Measurements from ENCODE around the gene SYT2.
"Not testable (repeated sequence)": the region's sequence is repeated elsewhere in the genome, so short reads cannot be mapped to it uniquely, and the experiment has no call there.

Gene SYT2

GRCh38 chr1:202547215-202547614 is 163.0 kb downstream of the SYT2 start:
- H3K27me3 ChIP-seq (ENCODE audit: insufficient read depth, low read length, poor library complexity), result no peaks in the 10 kb centered on the region
- H3K36me3 ChIP-seq (ENCODE audit: insufficient read depth, low read length), result no peaks in the 10 kb centered on the region
- H3K9me3 ChIP-seq (ENCODE audit: insufficient read depth, low read length, severe bottlenecking), result no peaks in the 10 kb centered on the region
- H3K4me1 ChIP-seq (ENCODE audit: insufficient read depth, low read length), result 0 out of 2 replicates have a peak, but pooled peaks cover 3% of the 10 kb centered on the region
- no peak for TF ChIP-seq EZH2 (IDR thresholded peaks at IDR 0.05; ENCODE audit: borderline replicate concordance, low read depth, low read length, severe bottlenecking)
- no peak for TF ChIP-seq CTCF (IDR thresholded peaks at IDR 0.05; ENCODE audit: borderline replicate concordance, extremely low read depth, low read length, poor library complexity, severe bottlenecking)
- no peak for ATAC-seq (ENCODE audit: insufficient read depth, low read depth)
- H3K79me2 ChIP-seq (ENCODE audit: insufficient read depth, low read length), result no peaks in the 10 kb centered on the region
- H2AFZ ChIP-seq (ENCODE audit: low read depth, low read length), result no peak overlapping the region
- no peak overlapping the region for H3K27ac ChIP-seq (ENCODE audit: low read length)
- H4K20me1 ChIP-seq (ENCODE audit: insufficient read depth, low read length), result no peaks in the 10 kb centered on the region
- H3K9ac ChIP-seq (ENCODE audit: low read depth, low read length), result no peak overlapping the region
- H3K4me3 ChIP-seq (ENCODE audit: low read depth in 1 of 2, low read length in 2 of 2), result no peak overlapping the region
- H3K4me2 ChIP-seq (ENCODE audit: insufficient read depth, low read length), result no peak overlapping the region
- no peak for DNase-seq

GRCh38 chr1:202546796-202547195 is 163.5 kb downstream of the SYT2 start:
- not testable (repeated sequence) for H3K4me2 ChIP-seq (ENCODE audit: insufficient read depth, low read length); H3K27me3 ChIP-seq (ENCODE audit: insufficient read depth, low read length, poor library complexity); H3K36me3 ChIP-seq (ENCODE audit: insufficient read depth, low read length); H3K79me2 ChIP-seq (ENCODE audit: insufficient read depth, low read length); H2AFZ ChIP-seq (ENCODE audit: low read depth, low read length); DNase-seq; H3K27ac ChIP-seq (ENCODE audit: low read length); H3K4me3 ChIP-seq (ENCODE audit: low read depth in 1 of 2, low read length in 2 of 2); H3K9me3 ChIP-seq (ENCODE audit: insufficient read depth, low read length, severe bottlenecking); H3K4me1 ChIP-seq (ENCODE audit: insufficient read depth, low read length); H3K9ac ChIP-seq (ENCODE audit: low read depth, low read length); H4K20me1 ChIP-seq (ENCODE audit: insufficient read depth, low read length)
- peak; percentile 45; the same call in 2 of the 3 replicates for ATAC-seq (ENCODE audit: insufficient read depth, low read depth)

- H3K79me2 ChIP-seq (ENCODE audit: insufficient read depth, low read length); H4K20me1 ChIP-seq (ENCODE audit: insufficient read depth, low read length); H3K27me3 ChIP-seq (ENCODE audit: insufficient read depth, low read length, poor library complexity); H3K36me3 ChIP-seq (ENCODE audit: insufficient read depth, low read length); H3K4me2 ChIP-seq (ENCODE audit: insufficient read depth, low read length); H2AFZ ChIP-seq (ENCODE audit: low read depth, low read length); H3K4me3 ChIP-seq (ENCODE audit: low read depth in 1 of 2, low read length in 2 of 2); H3K4me1 ChIP-seq (ENCODE audit: insufficient read depth, low read length); H3K27ac ChIP-seq (ENCODE audit: low read length); H3K9ac ChIP-seq (ENCODE audit: low read depth, low read length); H3K9me3 ChIP-seq (ENCODE audit: insufficient read depth, low read length, severe bottlenecking); ATAC-seq (ENCODE audit: insufficient read depth, low read depth); DNase-seq: not testable (repeated sequence)
Measured at GRCh38 chr1:202546377-202546776, 163.9 kb downstream of the SYT2 start.

GRCh38 chr1:202545647-202546303 is 164.5 kb downstream of the SYT2 start:
- H3K9ac ChIP-seq (ENCODE audit: low read depth, low read length); H4K20me1 ChIP-seq (ENCODE audit: insufficient read depth, low read length); DNase-seq; H3K36me3 ChIP-seq (ENCODE audit: insufficient read depth, low read length); H3K4me3 ChIP-seq (ENCODE audit: low read depth in 1 of 2, low read length in 2 of 2); H3K27me3 ChIP-seq (ENCODE audit: insufficient read depth, low read length, poor library complexity); H3K79me2 ChIP-seq (ENCODE audit: insufficient read depth, low read length); H2AFZ ChIP-seq (ENCODE audit: low read depth, low read length); H3K4me2 ChIP-seq (ENCODE audit: insufficient read depth, low read length); H3K27ac ChIP-seq (ENCODE audit: low read length); H3K9me3 ChIP-seq (ENCODE audit: insufficient read depth, low read length, severe bottlenecking); H3K4me1 ChIP-seq (ENCODE audit: insufficient read depth, low read length); ATAC-seq (ENCODE audit: insufficient read depth, low read depth): not testable (repeated sequence)

GRCh38 chr1:202544766-202545449 is 165.3 kb downstream of the SYT2 start:
- not testable (repeated sequence) for H3K36me3 ChIP-seq (ENCODE audit: insufficient read depth, low read length)

GRCh38 chr1:202543537-202543936 is 166.7 kb downstream of the SYT2 start:
- H3K79me2 ChIP-seq (ENCODE audit: insufficient read depth, low read length); H3K4me1 ChIP-seq (ENCODE audit: insufficient read depth, low read length); H3K36me3 ChIP-seq (ENCODE audit: insufficient read depth, low read length); H4K20me1 ChIP-seq (ENCODE audit: insufficient read depth, low read length); H3K9me3 ChIP-seq (ENCODE audit: insufficient read depth, low read length, severe bottlenecking); H3K4me2 ChIP-seq (ENCODE audit: insufficient read depth, low read length); H2AFZ ChIP-seq (ENCODE audit: low read depth, low read length); H3K27ac ChIP-seq (ENCODE audit: low read length); H3K4me3 ChIP-seq (ENCODE audit: low read depth in 1 of 2, low read length in 2 of 2); H3K9ac ChIP-seq (ENCODE audit: low read depth, low read length); H3K27me3 ChIP-seq (ENCODE audit: insufficient read depth, low read length, poor library complexity); DNase-seq; ATAC-seq (ENCODE audit: insufficient read depth, low read depth): not testable (repeated sequence)

More at GRCh38 chr1:202544766-202545449, 165.3 kb downstream of the SYT2 start:
- not testable (repeated sequence) for H3K4me3 ChIP-seq (ENCODE audit: low read depth in 1 of 2, low read length in 2 of 2); H2AFZ ChIP-seq (ENCODE audit: low read depth, low read length); DNase-seq; ATAC-seq (ENCODE audit: insufficient read depth, low read depth); H3K9me3 ChIP-seq (ENCODE audit: insufficient read depth, low read length, severe bottlenecking); H3K9ac ChIP-seq (ENCODE audit: low read depth, low read length); H3K4me2 ChIP-seq (ENCODE audit: insufficient read depth, low read length); H4K20me1 ChIP-seq (ENCODE audit: insufficient read depth, low read length); H3K79me2 ChIP-seq (ENCODE audit: insufficient read depth, low read length); H3K4me1 ChIP-seq (ENCODE audit: insufficient read depth, low read length); H3K27ac ChIP-seq (ENCODE audit: low read length); H3K27me3 ChIP-seq (ENCODE audit: insufficient read depth, low read length, poor library complexity)

- H3K4me2 ChIP-seq (ENCODE audit: insufficient read depth, low read length); H3K4me1 ChIP-seq (ENCODE audit: insufficient read depth, low read length); H2AFZ ChIP-seq (ENCODE audit: low read depth, low read length); DNase-seq; ATAC-seq (ENCODE audit: insufficient read depth, low read depth); H3K9me3 ChIP-seq (ENCODE audit: insufficient read depth, low read length, severe bottlenecking); H3K4me3 ChIP-seq (ENCODE audit: low read depth in 1 of 2, low read length in 2 of 2); H3K27ac ChIP-seq (ENCODE audit: low read length); H3K27me3 ChIP-seq (ENCODE audit: insufficient read depth, low read length, poor library complexity); H3K36me3 ChIP-seq (ENCODE audit: insufficient read depth, low read length); H3K79me2 ChIP-seq (ENCODE audit: insufficient read depth, low read length); H4K20me1 ChIP-seq (ENCODE audit: insufficient read depth, low read length); H3K9ac ChIP-seq (ENCODE audit: low read depth, low read length): not testable (repeated sequence)
Measured at GRCh38 chr1:202542415-202542814, 167.8 kb downstream of the SYT2 start.

Data from DND-41 (cell line).